ENCODE results near the gene FAM83G.

GRCh38 chr17:18928628-18929125, 75.9 kb downstream of the FAM83G start:
- TF ChIP-seq CTCF (IDR thresholded peaks at IDR 0.05): no peak
- TF ChIP-seq POLR2A (IDR thresholded peaks at IDR 0.05): no peak
